BLaER1 (cell line): ENCODE data around the gene SYT15.
"Not testable (repeated sequence)": the region's sequence is repeated elsewhere in the genome, so short reads cannot be mapped to it uniquely, and the experiment has no call there.

ENCODE experiments used
- H3K27ac ChIP-seq: shearing (Covaris generic); formaldehyde crosslinking; 2 replicates; pipeline ENCODE4 v1.8.1; 2022
- H3K27me3 ChIP-seq: shearing (Covaris generic); formaldehyde crosslinking; 2 replicates; pipeline ENCODE4 v1.8.1; 2022
- H3K36me3 ChIP-seq: shearing (Covaris generic); formaldehyde crosslinking; 2 replicates; pipeline ENCODE4 v1.8.1; 2022
- H3K4me1 ChIP-seq: shearing (Covaris generic); formaldehyde crosslinking; 2 replicates; pipeline ENCODE4 v1.8.1; 2022
- H3K4me2 ChIP-seq: shearing (Covaris generic); formaldehyde crosslinking; 2 replicates; pipeline ENCODE4 v1.8.1; 2022
- H3K4me3 ChIP-seq: shearing (Covaris generic); formaldehyde crosslinking; 2 replicates; pipeline ENCODE4 v1.8.1; 2022
- H3K9ac ChIP-seq: shearing (Covaris generic); formaldehyde crosslinking; 2 replicates; pipeline ENCODE4 v1.8.1; 2022
- H3K9me3 ChIP-seq: shearing (Covaris generic); formaldehyde crosslinking; 2 replicates; pipeline ENCODE4 v1.8.1; 2022
- H4K20me1 ChIP-seq: shearing (Covaris generic); formaldehyde crosslinking; 2 replicates; pipeline ENCODE4 v1.8.1; 2022
- Cebpa-rat ChIP-seq: shearing (Covaris generic); IDR thresholded peaks from 2 replicates; pipeline ENCODE4 v1.8.1; 2022

SYT15 gene

GRCh38 chr10:46578474-46579178 lies at the start of gene SYT15:
SYT15 (plus strand) TSS chr10:46579128; CDS start chr10:46579169, 41 bp downstream.
- H3K27ac ChIP-seq, H3K4me1 ChIP-seq, H3K9ac ChIP-seq, H3K27me3 ChIP-seq, H4K20me1 ChIP-seq, H3K4me3 ChIP-seq, H3K9me3 ChIP-seq, H3K36me3 ChIP-seq: not testable (repeated sequence)
- peak within 1 kb of the TSS; percentile 34; the same call in 1 of the 2 replicates for H3K4me2 ChIP-seq

GRCh38 chr10:46529742-46530141 lies 49.2 kb upstream of the SYT15 start:
- H4K20me1 ChIP-seq, H3K36me3 ChIP-seq, H3K4me1 ChIP-seq, H3K27me3 ChIP-seq, H3K4me3 ChIP-seq, H3K9me3 ChIP-seq, H3K9ac ChIP-seq, H3K27ac ChIP-seq, H3K4me2 ChIP-seq: not testable (repeated sequence)

DNA sequence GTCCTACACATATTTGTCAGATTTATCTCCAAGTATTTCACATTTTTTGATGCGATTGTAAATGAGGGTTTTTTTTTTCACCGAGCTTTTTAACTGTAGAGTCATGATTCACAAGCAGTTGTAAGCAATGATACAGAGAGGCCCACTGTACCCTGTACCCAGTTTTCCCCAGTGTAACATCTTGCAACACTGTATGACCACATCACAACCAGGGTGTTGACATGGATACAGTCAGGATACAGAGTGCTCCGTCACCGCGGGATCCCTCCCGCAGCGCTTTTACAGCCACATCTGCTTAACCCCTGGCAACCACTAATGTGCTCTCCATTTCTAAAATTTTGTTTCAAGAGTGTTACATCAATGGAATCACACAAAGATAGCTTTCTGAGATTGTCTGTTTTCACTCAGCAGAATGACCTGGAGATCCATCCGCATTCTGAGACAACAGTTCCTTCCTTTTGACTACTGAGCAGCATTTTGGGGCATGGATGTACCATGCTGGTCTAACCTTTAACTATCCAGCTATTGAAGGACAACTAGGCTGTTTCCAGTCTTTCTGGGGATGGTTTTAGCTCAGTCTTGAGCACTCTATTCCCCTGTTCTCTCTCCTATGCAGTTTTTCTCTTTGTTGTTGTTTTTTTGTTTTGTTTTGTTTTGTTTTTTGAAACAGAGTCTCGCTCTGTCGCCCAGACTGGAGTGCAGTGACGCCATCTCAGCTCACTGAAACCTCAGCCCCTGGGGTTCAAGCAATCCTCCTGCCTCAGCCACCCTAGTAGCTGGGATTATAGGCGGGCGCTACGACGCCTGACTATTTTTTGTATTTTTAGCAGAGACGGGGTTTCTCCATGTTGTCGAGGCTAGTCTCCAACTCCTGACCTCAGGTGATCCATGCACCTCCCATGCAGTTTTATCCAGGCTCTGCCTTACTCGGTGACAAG lies 48.4 kb upstream of the SYT15 start:
- H4K20me1 ChIP-seq = no peaks in the 10 kb centered on the region
- H3K4me2 ChIP-seq = no peak overlapping the region
- H3K4me1 ChIP-seq = no peaks in the 10 kb centered on the region

DNA sequence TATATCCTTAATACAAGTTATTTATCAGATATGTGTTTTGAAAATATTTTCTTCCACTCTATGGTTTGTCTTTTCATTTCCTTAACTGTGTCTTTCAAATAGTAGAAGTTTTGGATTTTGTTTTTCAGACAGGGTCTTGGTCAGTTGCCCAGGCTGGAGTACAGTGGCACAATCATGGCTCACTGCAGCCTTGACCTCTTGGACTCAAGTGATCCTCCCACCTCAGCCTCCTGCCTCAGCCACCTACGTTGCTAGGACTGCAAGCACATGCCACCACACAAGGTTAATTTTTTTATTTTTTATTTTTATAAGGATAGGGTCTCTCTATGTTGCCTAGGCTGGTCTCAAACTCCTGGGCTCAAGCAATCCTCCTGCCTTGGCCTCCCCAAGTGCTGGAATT lies 46.7 kb upstream of the SYT15 start:
- not testable (repeated sequence) for H3K27me3 ChIP-seq, H3K27ac ChIP-seq, H3K4me2 ChIP-seq, H3K9ac ChIP-seq, H3K36me3 ChIP-seq, H3K4me3 ChIP-seq, H3K4me1 ChIP-seq, H4K20me1 ChIP-seq, H3K9me3 ChIP-seq

More for the DNA sequence above, 48.4 kb upstream of the SYT15 start:
- H3K9me3 ChIP-seq = no peaks in the 10 kb centered on the region
- no peaks in the 10 kb centered on the region for H3K36me3 ChIP-seq
- H3K4me3 ChIP-seq = no peak overlapping the region
- H3K27me3 ChIP-seq = no peaks in the 10 kb centered on the region
- H3K9ac ChIP-seq = no peak overlapping the region
- H3K27ac ChIP-seq = no peak overlapping the region
- no peak for TF ChIP-seq Cebpa-rat

DNA sequence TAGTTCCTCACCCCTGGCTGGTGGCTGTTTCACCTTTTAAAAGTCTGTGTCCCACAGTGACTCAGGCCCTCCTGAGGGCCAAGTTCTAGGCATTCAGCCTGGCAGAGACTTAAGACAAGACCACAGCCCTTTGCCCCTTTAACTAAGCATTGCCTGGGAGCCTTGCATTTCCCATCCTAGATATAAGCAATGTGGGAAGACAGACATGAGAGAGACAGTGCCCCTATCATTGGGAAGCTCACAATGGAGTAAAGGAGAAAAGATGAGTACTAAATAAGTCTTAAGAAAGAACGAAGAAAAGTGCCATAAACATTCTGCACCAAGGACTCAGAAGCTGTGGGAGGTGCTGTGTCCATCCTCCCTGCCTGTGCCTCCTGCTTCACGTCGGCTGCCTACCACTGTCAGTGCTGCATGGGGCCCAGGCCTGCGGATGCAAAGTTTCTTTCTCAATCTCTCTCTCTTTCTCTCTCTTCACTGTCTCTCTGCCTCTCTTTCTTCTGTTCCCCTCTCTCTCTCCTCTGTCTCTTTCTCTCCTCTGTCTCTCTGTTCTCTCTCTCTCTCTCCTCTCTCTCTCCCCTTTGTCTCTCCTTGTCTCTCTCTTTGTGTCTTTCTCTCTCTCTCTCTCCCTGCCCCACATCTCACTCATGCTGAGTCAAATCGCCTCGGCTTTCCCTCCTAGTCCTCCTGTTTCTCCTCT lies 44.0 kb upstream of the SYT15 start:
- no peaks in the 10 kb centered on the region for H3K9me3 ChIP-seq
- H3K4me3 ChIP-seq = no peak overlapping the region
- no peak overlapping the region for H3K4me2 ChIP-seq
- no peaks in the 10 kb centered on the region for H3K27me3 ChIP-seq
- no peak overlapping the region for H3K27ac ChIP-seq
- H3K36me3 ChIP-seq = no peaks in the 10 kb centered on the region
- no peaks in the 10 kb centered on the region for H4K20me1 ChIP-seq
- no peak overlapping the region for H3K9ac ChIP-seq
- TF ChIP-seq Cebpa-rat = no peak
- no peaks in the 10 kb centered on the region for H3K4me1 ChIP-seq

- Histone ChIP-seq H3K36me3 (no peaks in the 10 kb centered on the region), H3K27ac (no peak overlapping the region), H3K9ac (no peak overlapping the region), H3K4me2 (no peak overlapping the region), H4K20me1 (no peaks in the 10 kb centered on the region), H3K4me3 (no peak overlapping the region), H3K27me3 (no peaks in the 10 kb centered on the region), H3K4me1 (no peaks in the 10 kb centered on the region), H3K9me3 (no peaks in the 10 kb centered on the region)
- no peak for TF ChIP-seq Cebpa-rat
Measured at GRCh38 chr10:46536171-46536570, 42.8 kb upstream of the SYT15 start.

- Histone ChIP-seq H4K20me1 (no peaks in the 10 kb centered on the region), H3K9ac (no peak overlapping the region), H3K27me3 (no peaks in the 10 kb centered on the region), H3K36me3 (no peaks in the 10 kb centered on the region), H3K4me3 (no peak overlapping the region), H3K9me3 (no peaks in the 10 kb centered on the region), H3K27ac (no peak overlapping the region), H3K4me1 (no peaks in the 10 kb centered on the region), H3K4me2 (no peak overlapping the region)
- TF ChIP-seq Cebpa-rat = no peak
Measured at GRCh38 chr10:46536781-46537180, 42.1 kb upstream of the SYT15 start.

DNA sequence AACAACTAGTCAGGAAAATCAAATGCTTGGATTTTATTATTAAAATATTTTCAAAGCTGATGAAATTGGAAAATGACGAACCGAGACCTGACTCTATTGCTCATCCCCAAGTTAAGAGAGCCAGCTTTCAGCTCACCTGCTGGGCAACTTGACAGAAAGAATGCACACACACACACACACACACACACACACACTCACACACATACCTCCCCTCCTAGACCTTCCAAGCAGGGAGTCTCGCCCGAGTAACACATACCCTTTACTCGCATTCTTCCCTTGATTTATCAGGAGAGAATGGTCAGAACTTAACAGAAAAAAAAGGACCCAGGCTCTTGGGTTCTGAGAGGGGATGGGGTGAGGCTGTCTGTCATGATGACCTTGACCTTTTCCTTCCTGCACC lies 41.6 kb upstream of the SYT15 start:
- no peak overlapping the region for H3K9ac ChIP-seq
- H3K4me1 ChIP-seq = no peaks in the 10 kb centered on the region
- H4K20me1 ChIP-seq = no peaks in the 10 kb centered on the region
- no peaks in the 10 kb centered on the region for H3K9me3 ChIP-seq
- H3K4me3 ChIP-seq = no peak overlapping the region
- H3K27me3 ChIP-seq = no peaks in the 10 kb centered on the region
- no peak for TF ChIP-seq Cebpa-rat
- H3K36me3 ChIP-seq = no peaks in the 10 kb centered on the region
- no peak overlapping the region for H3K27ac ChIP-seq
- no peak overlapping the region for H3K4me2 ChIP-seq

DNA sequence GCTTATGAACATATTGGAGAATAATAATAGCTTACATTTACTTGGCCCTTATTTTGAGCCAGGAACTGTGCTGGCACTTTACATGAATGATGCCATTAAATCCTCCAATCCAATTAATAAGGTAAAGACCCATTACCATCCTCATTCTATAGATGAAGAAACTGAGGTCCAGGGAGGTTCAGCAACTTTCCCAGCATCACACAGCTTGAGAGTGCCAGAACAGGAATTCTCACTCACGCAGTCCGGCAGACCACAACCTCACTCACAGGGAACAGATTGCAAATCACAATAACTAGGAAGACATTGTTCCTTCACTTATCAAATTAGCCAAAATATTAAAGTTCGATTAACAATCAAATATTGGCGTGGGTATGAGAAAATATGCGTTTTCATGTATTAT lies 40.8 kb upstream of the SYT15 start:
- TF ChIP-seq Cebpa-rat = no peak
- H3K9ac ChIP-seq = no peak overlapping the region
- H3K4me2 ChIP-seq = no peak overlapping the region
- H3K4me3 ChIP-seq = no peak overlapping the region
- no peak overlapping the region for H3K27ac ChIP-seq
- no peaks in the 10 kb centered on the region for H3K27me3 ChIP-seq
- H3K4me1 ChIP-seq = no peaks in the 10 kb centered on the region
- H3K36me3 ChIP-seq = no peaks in the 10 kb centered on the region
- H4K20me1 ChIP-seq = no peaks in the 10 kb centered on the region
- H3K9me3 ChIP-seq = no peaks in the 10 kb centered on the region
